ENCODE data around the gene FITM1. TPM values are rescaled to one million over a fixed set of nuclear protein-coding genes. Genes with fewer than 3 reads are reported as not detected.

FITM1 gene
- polyA plus RNA-seq, 3 donors = 2.1 TPM; not detected in 2

GRCh38 chr14:24132061-24132685, 1.7 kb downstream of the FITM1 start:
- Histone ChIP-seq H3K79me2 (ENCODE audit: insufficient read depth, low read length) (peaks cover 12% of the 10 kb centered on the region), H3K4me3 (replicated peaks in 1 of 3; ENCODE audit: low read depth in 2 of 3, low read length in 3 of 3) (no peak overlapping the region), H3K9ac (ENCODE audit: insufficient read depth, low read length, poor library complexity, severe bottlenecking) (no peak overlapping the region), H3K27ac (ENCODE audit: low read depth in 1 of 2, low read length in 2 of 2) (no peak overlapping the region), H3K27me3 (ENCODE audit: control insufficient read depth in 2 of 2, insufficient read depth in 2 of 2, low read length in 2 of 2) (no peaks in the 10 kb centered on the region), H3K36me3 (replicated peaks in 1 of 2; ENCODE audit: control insufficient read depth in 1 of 2, insufficient read depth in 2 of 2, low read length in 2 of 2) (peaks cover under 1 to 1% of the 10 kb centered on the region in 2 donors), H4K20me1 (ENCODE audit: insufficient read depth, low read length) (peaks cover 10% of the 10 kb centered on the region), H3K4me1 (ENCODE audit: control insufficient read depth in 1 of 2, insufficient read depth in 2 of 2, low read length in 2 of 2) (peaks cover 19 to 23% of the 10 kb centered on the region in 2 donors), H3K9me3 (replicated peaks in 1 of 2; ENCODE audit: control insufficient read depth in 1 of 2, insufficient read depth in 1 of 2, low read length in 2 of 2) (no peaks in the 10 kb centered on the region), H3K4me2 (replicated peaks; ENCODE audit: extremely low read depth, low read length, poor library complexity, severe bottlenecking) (no peak overlapping the region), H2AFZ (ENCODE audit: insufficient read depth, low read depth, low read length, poor library complexity, severe bottlenecking) (no peak overlapping the region)
- H3K9me3 Mint-ChIP-seq = peaks cover 0 to 1% (median 0%) of the 10 kb centered on the region in 7 donors
- no peak overlapping the region for H3K4me3 Mint-ChIP-seq
- no peaks in the 10 kb centered on the region for H3K27me3 Mint-ChIP-seq (ENCODE audit: low read depth in 3 of 3)
- intact Hi-C loops (cut with micrococcal nuclease) = loop anchor here in 1 of 2 donors (10.0 kb wide), 1 partner anchor 103 kb away; the partner anchor contains the start of genes GMPR2 and NEDD8
- H3K36me3 Mint-ChIP-seq = peaks cover 11 to 23% of the 10 kb centered on the region in 2 donors
- WGBS (ENCODE audit: insufficient coverage) = 52% methylated on average over 24 of the region's 24 CpGs
- no peak for TF ChIP-seq CTCF (IDR thresholded peaks at IDR 0.05)
- H3K27ac Mint-ChIP-seq = no peak overlapping the region
- DNase-seq = no peak
- peaks cover 24% of the 10 kb centered on the region for H3K4me1 Mint-ChIP-seq

GRCh38 chr14:24132976-24133375, 2.5 kb downstream of the FITM1 start:
- DNase-seq = no peak
- Mint-ChIP-seq H3K4me1 (peaks cover 30% of the 10 kb centered on the region), H3K27ac (no peak overlapping the region), H3K36me3 (peaks cover 19 to 31% of the 10 kb centered on the region in 2 donors), H3K27me3 (ENCODE audit: low read depth in 3 of 3) (no peaks in the 10 kb centered on the region), H3K9me3 (peaks cover 0 to 1% (median 0%) of the 10 kb centered on the region in 7 donors), H3K4me3 (no peak overlapping the region)
- Histone ChIP-seq H3K27ac (ENCODE audit: low read depth in 1 of 2, low read length in 2 of 2) (no peak overlapping the region), H3K36me3 (replicated peaks in 1 of 2; ENCODE audit: control insufficient read depth in 1 of 2, insufficient read depth in 2 of 2, low read length in 2 of 2) (peaks cover 8 to 9% of the 10 kb centered on the region in 2 donors), H3K9ac (ENCODE audit: insufficient read depth, low read length, poor library complexity, severe bottlenecking) (no peak overlapping the region), H2AFZ (ENCODE audit: insufficient read depth, low read depth, low read length, poor library complexity, severe bottlenecking) (no peak overlapping the region), H3K27me3 (ENCODE audit: control insufficient read depth in 2 of 2, insufficient read depth in 2 of 2, low read length in 2 of 2) (no peaks in the 10 kb centered on the region), H3K4me1 (ENCODE audit: control insufficient read depth in 1 of 2, insufficient read depth in 2 of 2, low read length in 2 of 2) (peaks cover 26 to 32% of the 10 kb centered on the region in 2 donors), H4K20me1 (ENCODE audit: insufficient read depth, low read length) (peaks cover 17% of the 10 kb centered on the region), H3K4me3 (replicated peaks in 1 of 3; ENCODE audit: low read depth in 2 of 3, low read length in 3 of 3) (no peak overlapping the region), H3K79me2 (ENCODE audit: insufficient read depth, low read length) (peaks cover 20% of the 10 kb centered on the region), H3K9me3 (replicated peaks in 1 of 2; ENCODE audit: control insufficient read depth in 1 of 2, insufficient read depth in 1 of 2, low read length in 2 of 2) (no peaks in the 10 kb centered on the region), H3K4me2 (replicated peaks; ENCODE audit: extremely low read depth, low read length, poor library complexity, severe bottlenecking) (no peak overlapping the region)
- no peak for TF ChIP-seq CTCF (IDR thresholded peaks at IDR 0.05)
- intact Hi-C loops (cut with micrococcal nuclease) = loop anchor here in 1 of 2 donors (10.0 kb wide), 1 partner anchor 102 kb away; the partner anchor contains the start of genes GMPR2 and NEDD8
- no CpG with 5 or more reads among the region's 2 CpGs for WGBS (ENCODE audit: insufficient coverage)
